Brain microvascular endothelial cell (primary cell): Measurements from ENCODE around the gene STC2.

Source experiments
- DNase-seq: peaks from one replicate; pipeline ENCODE4 v3.0.0-alpha.2; 2020
- H3K27ac ChIP-seq: fragments of 250-450 bp; sonication (Bioruptor Pico); 2 replicates; pipeline ENCODE4 v1.5.1; 2020; ENCODE audit warnings: mild to moderate bottlenecking, moderate library complexity
- H3K27me3 ChIP-seq: fragments of 250-450 bp; sonication (Bioruptor Pico); replicated peaks from 2 replicates; pipeline ENCODE4 v1.5.1; 2020; ENCODE audit warnings: mild to moderate bottlenecking
- H3K36me3 ChIP-seq: fragments of 250-450 bp; sonication (Bioruptor Pico); replicated peaks from 2 replicates; pipeline ENCODE4 v1.5.1; 2020; ENCODE audit warnings: mild to moderate bottlenecking
- H3K4me3 ChIP-seq: 2 replicates; pipeline ENCODE4 v1.5.1; 2011; ENCODE audit warnings: low read depth, mild to moderate bottlenecking, control low read depth, low read length, moderate library complexity
- CTCF ChIP-seq: IDR thresholded peaks from 2 replicates; pipeline ENCODE4 v1.5.1; 2011; ENCODE audit warnings: low read depth, mild to moderate bottlenecking, moderate library complexity, low read length, control low read depth, inconsistent platforms; ENCODE audit errors: missing control alignments
- in situ Hi-C: cut with HindIII; loops from 2 replicates; pipeline ENCODE4 v1.10.0; 2017; ENCODE audit warnings: low sequenced_read_pairs, low pct_ligation_motif_present

STC2 gene

GRCh38 chr5:173307695-173308094 is 20.5 kb downstream of the STC2 start:
- in situ Hi-C loops, result no loop called here
- Histone ChIP-seq H3K27ac (no peak overlapping the region), H3K27me3 (no peaks in the 10 kb centered on the region), H3K4me3 (no peak overlapping the region), H3K36me3 (no peaks in the 10 kb centered on the region)
- DNase-seq, result no peak
- no peak for TF ChIP-seq CTCF

DNA sequence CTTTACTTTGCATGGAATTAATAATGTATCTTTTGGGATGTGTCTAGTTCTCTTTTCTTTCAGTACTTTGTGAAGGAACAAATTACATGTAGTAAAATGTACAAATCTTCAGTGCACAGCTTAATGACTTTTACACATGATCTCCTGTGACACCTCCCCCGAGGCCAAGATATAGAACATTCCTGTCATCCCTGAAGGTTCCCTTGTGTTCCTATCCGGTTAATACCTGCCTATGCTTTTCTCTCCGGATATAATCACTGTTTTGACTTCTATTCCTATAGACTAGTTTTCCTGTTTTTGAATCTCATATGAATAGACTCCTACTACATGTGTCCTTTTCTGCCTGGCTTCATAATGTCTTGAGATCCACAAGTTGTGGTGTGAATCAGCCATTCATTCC is 21.5 kb downstream of the STC2 start:
- Histone ChIP-seq H3K27ac (no peak overlapping the region), H3K27me3 (no peaks in the 10 kb centered on the region), H3K36me3 (no peaks in the 10 kb centered on the region), H3K4me3 (no peak overlapping the region)
- TF ChIP-seq CTCF, result no peak
- DNase-seq, result no peak
- in situ Hi-C loops, result no loop called here

DNA sequence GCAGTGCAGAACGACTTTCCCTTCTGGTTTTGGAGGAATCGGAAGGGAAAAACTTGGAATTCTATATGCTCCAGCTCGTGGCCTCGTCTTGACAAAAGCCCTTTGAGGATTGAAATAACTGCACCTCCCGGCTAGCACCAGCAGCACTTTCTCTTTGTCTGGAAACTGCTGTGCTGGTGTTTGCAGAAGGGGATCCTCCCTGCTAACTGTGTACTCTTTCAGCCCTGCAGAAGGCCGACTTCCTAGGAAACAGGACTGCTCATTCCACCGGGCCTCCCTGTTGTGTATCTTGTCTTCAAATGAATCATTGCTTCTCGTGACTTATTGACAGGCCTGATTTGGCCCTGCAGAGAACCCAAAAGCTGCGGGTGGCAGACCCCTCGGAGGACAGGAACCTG is 23.6 kb downstream of the STC2 start:
- Histone ChIP-seq H3K27me3 (no peaks in the 10 kb centered on the region), H3K27ac (no peak overlapping the region), H3K36me3 (no peaks in the 10 kb centered on the region), H3K4me3 (no peak overlapping the region)
- no peak for TF ChIP-seq CTCF
- no peak for DNase-seq
- in situ Hi-C loops, result no loop called here

GRCh38 chr5:173303878-173304590 is 24.2 kb downstream of the STC2 start:
- TF ChIP-seq CTCF, result no peak
- no peaks in the 10 kb centered on the region for H3K36me3 ChIP-seq
- no peak for DNase-seq
- H3K27me3 ChIP-seq, result no peaks in the 10 kb centered on the region
- H3K27ac ChIP-seq, result no peak overlapping the region
- in situ Hi-C loops, result no loop called here
- no peak overlapping the region for H3K4me3 ChIP-seq

DNA sequence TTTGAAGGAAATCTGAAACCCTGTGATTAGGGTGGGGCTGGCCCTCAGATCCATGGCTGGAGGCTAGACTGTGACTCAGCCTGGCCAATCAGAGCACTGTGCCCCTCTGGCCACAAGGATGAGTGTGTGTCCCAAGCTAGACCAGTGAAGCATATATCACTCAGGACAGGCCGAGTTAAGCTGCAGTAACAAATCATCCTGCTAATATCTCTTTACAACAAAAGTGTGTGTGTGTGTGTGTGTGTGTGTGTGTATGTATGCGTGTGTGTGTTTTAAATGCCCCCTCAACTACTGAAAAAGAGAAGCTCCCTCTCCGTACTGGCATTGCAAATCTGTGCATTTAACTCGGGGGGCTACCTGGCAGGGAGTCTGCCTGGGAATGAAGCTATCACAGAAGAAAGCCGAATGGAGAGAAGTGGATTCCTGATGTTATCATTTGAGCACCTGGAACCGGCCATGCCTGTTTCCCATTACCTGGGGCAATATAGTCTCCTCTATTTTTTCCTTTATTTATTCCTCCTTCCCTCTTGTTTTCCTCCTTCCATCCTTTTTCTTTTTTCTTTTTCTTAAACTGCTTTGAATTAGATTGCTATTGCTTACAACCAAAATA is 25.6 kb downstream of the STC2 start:
- TF ChIP-seq CTCF, result peak; percentile 37
- peak; percentile 78 for DNase-seq
- H3K36me3 ChIP-seq, result no peaks in the 10 kb centered on the region
- H3K27me3 ChIP-seq, result no peaks in the 10 kb centered on the region
- H3K4me3 ChIP-seq, result no peak overlapping the region
- H3K27ac ChIP-seq, result peak overlapping the region; percentile 6
- in situ Hi-C loops, result no loop called here
